Measurements from ENCODE around the gene OPHN1. TPM values are rescaled to one million over a fixed set of nuclear protein-coding genes. Genes with fewer than 3 reads are reported as not detected.

Gene OPHN1
- total and polyA plus RNA-seq, 2 experiments from 2014 or later = 2.2 to 3.8 TPM

DNA sequence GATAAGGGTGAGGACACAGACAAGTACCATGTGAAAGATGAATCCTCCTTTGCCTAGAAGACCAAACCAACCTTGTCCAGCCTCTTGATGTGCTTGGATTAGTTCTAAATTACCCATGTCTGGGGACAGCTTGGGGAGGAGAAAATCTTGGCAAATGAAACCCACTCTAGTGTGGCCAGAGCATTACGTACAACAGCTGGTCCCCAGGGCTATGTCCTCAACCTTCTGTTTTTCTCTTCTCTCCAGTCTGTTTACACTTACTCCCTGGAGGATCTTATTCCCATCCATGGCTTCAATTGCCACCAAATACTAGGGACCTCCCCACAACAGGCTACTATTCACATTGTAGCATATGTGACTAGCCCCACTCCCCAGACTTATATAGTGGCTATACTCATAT, 384.5 kb downstream of the OPHN1 start:
- Histone ChIP-seq H3K27ac (ENCODE audit: low read depth) (no peak overlapping the region), H3K36me3 (ENCODE audit: insufficient read depth) (no peaks in the 10 kb centered on the region), H3K4me3 (no peak overlapping the region), H3K4me2 (no peak overlapping the region), H3K79me2 (replicated peaks; ENCODE audit: insufficient read depth) (no peaks in the 10 kb centered on the region), H3F3A (replicated peaks; ENCODE audit: low read depth) (no peaks in the 10 kb centered on the region), H4K20me1 (replicated peaks; ENCODE audit: insufficient read depth) (no peaks in the 10 kb centered on the region), H2AFZ (no peak overlapping the region), H3K9me2 (ENCODE audit: insufficient read depth) (no peaks in the 10 kb centered on the region), H3K27me3 (ENCODE audit: insufficient read depth) (no peaks in the 10 kb centered on the region), H3K4me1 (ENCODE audit: insufficient read depth) (no peaks in the 10 kb centered on the region)
- no peaks in the 10 kb centered on the region for H3K9me3 Mint-ChIP-seq
- peaks cover 3% of the 10 kb centered on the region for H3K27me3 Mint-ChIP-seq (ENCODE audit: insufficient read depth, low read depth, poor library complexity)
- ATAC-seq (no peak), DNase-seq (ENCODE audit: low spot score) (no peak)
- H3K4me1 Mint-ChIP-seq = no peaks in the 10 kb centered on the region
- TF ChIP-seq ETS1 (IDR thresholded peaks at IDR 0.05) = no peak
- TF ChIP-seq EZH2 (IDR thresholded peaks at IDR 0.05; ENCODE audit: low read depth, unreplicated experiment) = no peak
- TF ChIP-seq ZNF331 (CRISPR knock-in tag; IDR thresholded peaks at IDR 0.05; ENCODE audit: low read depth) = no peak
- no peak overlapping the region for H3K27ac Mint-ChIP-seq
- H3K36me3 Mint-ChIP-seq (ENCODE audit: low read depth) = no peaks in the 10 kb centered on the region; the same call in 1 of the 3 replicates
- no peak overlapping the region for H3K4me3 Mint-ChIP-seq

GRCh38 chrX:68045008-68045577, 388.2 kb downstream of the OPHN1 start:
- Mint-ChIP-seq H3K27ac (no peak overlapping the region), H3K27me3 (ENCODE audit: insufficient read depth, low read depth, poor library complexity) (peaks cover 6% of the 10 kb centered on the region), H3K4me3 (no peak overlapping the region), H3K9me3 (no peaks in the 10 kb centered on the region), H3K4me1 (peaks cover 14% of the 10 kb centered on the region), H3K36me3 (ENCODE audit: low read depth) (no peaks in the 10 kb centered on the region; the same call in 2 of the 3 replicates)
- H4K20me1 ChIP-seq (replicated peaks; ENCODE audit: insufficient read depth) = no peaks in the 10 kb centered on the region
- no peaks in the 10 kb centered on the region for H3F3A ChIP-seq (replicated peaks; ENCODE audit: low read depth)
- peaks cover 6% of the 10 kb centered on the region for H3K4me1 ChIP-seq (ENCODE audit: insufficient read depth)
- H3K4me3 ChIP-seq = no peak overlapping the region
- no peaks in the 10 kb centered on the region for H3K9me2 ChIP-seq (ENCODE audit: insufficient read depth)
- H3K27ac ChIP-seq (ENCODE audit: low read depth) = no peak overlapping the region
- no peaks in the 10 kb centered on the region for H3K36me3 ChIP-seq (ENCODE audit: insufficient read depth)
- ATAC-seq (no peak), DNase-seq (ENCODE audit: low spot score) (no peak)
- no peaks in the 10 kb centered on the region for H3K79me2 ChIP-seq (replicated peaks; ENCODE audit: insufficient read depth)
- H3K27me3 ChIP-seq (ENCODE audit: insufficient read depth) = peaks cover 13% of the 10 kb centered on the region
- H2AFZ ChIP-seq = no peak overlapping the region
- TF ChIP-seq NANOG (IDR thresholded peaks at IDR 0.05; ENCODE audit: borderline replicate concordance) = no peak
- TF ChIP-seq JUNB (IDR thresholded peaks at IDR 0.05; ENCODE audit: unreplicated experiment) = no peak
- no peak overlapping the region for H3K4me2 ChIP-seq

GRCh38 chrX:68043713-68044438, 389.4 kb downstream of the OPHN1 start:
- no peak overlapping the region for H3K4me3 ChIP-seq
- peaks cover 6% of the 10 kb centered on the region for H3K4me1 ChIP-seq (ENCODE audit: insufficient read depth)
- Mint-ChIP-seq H3K4me3 (no peak overlapping the region), H3K27ac (no peak overlapping the region), H3K27me3 (ENCODE audit: insufficient read depth, low read depth, poor library complexity) (peaks cover 4% of the 10 kb centered on the region), H3K36me3 (ENCODE audit: low read depth) (no peaks in the 10 kb centered on the region), H3K4me1 (peaks cover 14% of the 10 kb centered on the region), H3K9me3 (no peaks in the 10 kb centered on the region)
- ATAC-seq (no peak), DNase-seq (ENCODE audit: low spot score) (no peak)
- H3F3A ChIP-seq (replicated peaks; ENCODE audit: low read depth) = no peaks in the 10 kb centered on the region
- peaks cover 23% of the 10 kb centered on the region for H3K27me3 ChIP-seq (ENCODE audit: insufficient read depth)
- no peak overlapping the region for H2AFZ ChIP-seq
- H3K27ac ChIP-seq (ENCODE audit: low read depth) = no peak overlapping the region
- no peaks in the 10 kb centered on the region for H3K79me2 ChIP-seq (replicated peaks; ENCODE audit: insufficient read depth)
- H3K9me2 ChIP-seq (ENCODE audit: insufficient read depth) = no peaks in the 10 kb centered on the region
- H3K4me2 ChIP-seq = no peak overlapping the region
- H3K36me3 ChIP-seq (ENCODE audit: insufficient read depth) = no peaks in the 10 kb centered on the region
- no peaks in the 10 kb centered on the region for H4K20me1 ChIP-seq (replicated peaks; ENCODE audit: insufficient read depth)
- TF ChIP-seq NANOG (IDR thresholded peaks at IDR 0.05; ENCODE audit: borderline replicate concordance) = no peak
- TF ChIP-seq, protein P1, sequence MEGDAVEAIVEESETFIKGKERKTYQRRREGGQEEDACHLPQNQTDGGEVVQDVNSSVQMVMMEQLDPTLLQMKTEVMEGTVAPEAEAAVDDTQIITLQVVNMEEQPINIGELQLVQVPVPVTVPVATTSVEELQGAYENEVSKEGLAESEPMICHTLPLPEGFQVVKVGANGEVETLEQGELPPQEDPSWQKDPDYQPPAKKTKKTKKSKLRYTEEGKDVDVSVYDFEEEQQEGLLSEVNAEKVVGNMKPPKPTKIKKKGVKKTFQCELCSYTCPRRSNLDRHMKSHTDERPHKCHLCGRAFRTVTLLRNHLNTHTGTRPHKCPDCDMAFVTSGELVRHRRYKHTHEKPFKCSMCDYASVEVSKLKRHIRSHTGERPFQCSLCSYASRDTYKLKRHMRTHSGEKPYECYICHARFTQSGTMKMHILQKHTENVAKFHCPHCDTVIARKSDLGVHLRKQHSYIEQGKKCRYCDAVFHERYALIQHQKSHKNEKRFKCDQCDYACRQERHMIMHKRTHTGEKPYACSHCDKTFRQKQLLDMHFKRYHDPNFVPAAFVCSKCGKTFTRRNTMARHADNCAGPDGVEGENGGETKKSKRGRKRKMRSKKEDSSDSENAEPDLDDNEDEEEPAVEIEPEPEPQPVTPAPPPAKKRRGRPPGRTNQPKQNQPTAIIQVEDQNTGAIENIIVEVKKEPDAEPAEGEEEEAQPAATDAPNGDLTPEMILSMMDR (conservative IDR thresholded peaks at IDR 0.05; ENCODE audit: low read depth in 2 of 2) = no peak
- no peak for TF ChIP-seq POLR2AphosphoS5 (IDR thresholded peaks at IDR 0.05; ENCODE audit: low read depth)
- no peak for TF ChIP-seq ZNF331 (CRISPR knock-in tag; IDR thresholded peaks at IDR 0.05; ENCODE audit: low read depth)
- TF ChIP-seq EZH2 (IDR thresholded peaks at IDR 0.05; ENCODE audit: low read depth, unreplicated experiment) = no peak
- TF ChIP-seq ZNF114 (CRISPR knock-in tag; IDR thresholded peaks at IDR 0.05) = no peak
- no peak for TF ChIP-seq JUNB (IDR thresholded peaks at IDR 0.05; ENCODE audit: unreplicated experiment)
- TF ChIP-seq ETS1 (IDR thresholded peaks at IDR 0.05) = no peak
- no peak for TF ChIP-seq STAT1 (IDR thresholded peaks at IDR 0.05; ENCODE audit: unreplicated experiment)
- TF ChIP-seq EZH2phosphoT487 (IDR thresholded peaks at IDR 0.05; ENCODE audit: unreplicated experiment) = no peak
